Transverse colon (tissue), 4 donors: Measurements from ENCODE around the gene CD59.

Experiments
- EP300 ChIP-seq: sonication (generic); formaldehyde crosslinking; IDR thresholded peaks from one replicate; pipeline ENCODE4 v1.6.1; 2017; ENCODE audit warnings: antibody characterized with exemption, low read depth
- POLR2AphosphoS5 ChIP-seq, 3 donors: sonication (generic); formaldehyde crosslinking; IDR thresholded peaks; one replicate each; pipeline ENCODE4 v1.6.1; 2016; ENCODE audit warnings: antibody characterized with exemption in 3 of 3
- TF ChIP-seq, protein P1 (sequence below), 5 experiments: fragments of 200-600 bp in 3 of 5; fragments of 450-650 bp in 2 of 5; sonication (generic) in 3 of 5; IDR thresholded peaks; 1 replicate in 2 of 5; 2 replicates in 3 of 5; pipeline ENCODE4 v1.5.1; 2016 to 2017; ENCODE audit warnings: antibody characterized with exemption in 5 of 5, inconsistent platforms in 3 of 5, mild to moderate bottlenecking in 2 of 5, moderate library complexity in 1 of 5

DNA sequence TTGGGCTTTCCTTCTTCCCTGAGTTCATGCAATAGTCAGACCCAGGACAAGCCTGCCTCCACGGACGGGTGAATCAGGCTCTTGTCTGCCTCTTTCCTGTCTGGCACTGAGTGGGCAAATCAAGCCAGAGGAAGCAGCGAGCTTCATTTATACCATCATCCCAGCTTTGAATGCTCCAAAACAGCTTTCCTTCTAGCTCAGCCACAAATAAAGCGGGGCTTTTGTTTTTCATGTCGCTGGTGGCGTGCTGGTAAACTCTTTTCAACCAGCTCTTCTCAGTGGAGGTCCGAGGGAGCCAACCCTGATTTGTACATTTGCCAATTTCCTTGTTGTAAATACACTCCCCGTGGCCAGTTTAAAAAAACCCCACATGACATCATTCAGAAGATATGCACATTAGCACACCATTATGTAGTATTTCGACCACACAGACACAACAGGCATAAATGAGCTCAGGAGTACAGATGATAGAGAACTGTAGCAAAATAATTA lies 44.2 kb downstream of the CD59 start:
- TF ChIP-seq, protein P1, sequence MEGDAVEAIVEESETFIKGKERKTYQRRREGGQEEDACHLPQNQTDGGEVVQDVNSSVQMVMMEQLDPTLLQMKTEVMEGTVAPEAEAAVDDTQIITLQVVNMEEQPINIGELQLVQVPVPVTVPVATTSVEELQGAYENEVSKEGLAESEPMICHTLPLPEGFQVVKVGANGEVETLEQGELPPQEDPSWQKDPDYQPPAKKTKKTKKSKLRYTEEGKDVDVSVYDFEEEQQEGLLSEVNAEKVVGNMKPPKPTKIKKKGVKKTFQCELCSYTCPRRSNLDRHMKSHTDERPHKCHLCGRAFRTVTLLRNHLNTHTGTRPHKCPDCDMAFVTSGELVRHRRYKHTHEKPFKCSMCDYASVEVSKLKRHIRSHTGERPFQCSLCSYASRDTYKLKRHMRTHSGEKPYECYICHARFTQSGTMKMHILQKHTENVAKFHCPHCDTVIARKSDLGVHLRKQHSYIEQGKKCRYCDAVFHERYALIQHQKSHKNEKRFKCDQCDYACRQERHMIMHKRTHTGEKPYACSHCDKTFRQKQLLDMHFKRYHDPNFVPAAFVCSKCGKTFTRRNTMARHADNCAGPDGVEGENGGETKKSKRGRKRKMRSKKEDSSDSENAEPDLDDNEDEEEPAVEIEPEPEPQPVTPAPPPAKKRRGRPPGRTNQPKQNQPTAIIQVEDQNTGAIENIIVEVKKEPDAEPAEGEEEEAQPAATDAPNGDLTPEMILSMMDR (IDR thresholded peaks at IDR 0.05), result no peak
- TF ChIP-seq POLR2AphosphoS5 (IDR thresholded peaks at IDR 0.05) (peak; percentile 34 to 84 (median 64)), EP300 (no peak)
